LoVo (cell line): ENCODE results near the gene TRIM7.
"Not testable (repeated sequence)": the region's sequence is repeated elsewhere in the genome, so short reads cannot be mapped to it uniquely, and the experiment has no call there.

Source experiments
- DNase-seq: peaks from one replicate; pipeline ENCODE4 v3.0.0-alpha.2; 2016; ENCODE audit warnings: low spot score

TRIM7 gene

GRCh38 chr5:181233088-181233800 lies 28.2 kb upstream of the TRIM7 start:
- DNase-seq: no peak

- DNase-seq: no peak
Observed at GRCh38 chr5:181232593-181232992, 27.6 kb upstream of the TRIM7 start.

DNA sequence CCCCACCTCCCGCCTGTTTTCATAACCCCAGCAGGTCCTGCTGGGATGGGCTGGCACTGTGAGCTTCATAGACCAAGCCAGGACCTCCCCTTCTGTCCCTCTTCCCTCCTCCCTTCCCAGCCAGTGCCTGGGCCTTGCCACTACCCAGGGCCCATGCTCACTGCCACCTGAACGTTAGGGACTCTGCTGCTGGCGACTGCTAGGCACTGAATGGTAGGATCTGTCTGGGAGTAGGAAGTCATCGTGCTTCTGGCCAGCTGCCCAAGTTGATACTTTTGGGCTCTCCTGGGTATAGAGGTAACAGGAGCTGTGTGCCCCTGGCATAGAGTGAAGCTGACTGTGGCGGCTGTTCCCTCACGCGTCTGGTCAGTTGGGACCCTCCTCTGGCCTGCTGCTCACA lies 26.4 kb upstream of the TRIM7 start:
- no peak for DNase-seq

GRCh38 chr5:181230551-181230950 lies 25.6 kb upstream of the TRIM7 start:
- no peak for DNase-seq

DNA sequence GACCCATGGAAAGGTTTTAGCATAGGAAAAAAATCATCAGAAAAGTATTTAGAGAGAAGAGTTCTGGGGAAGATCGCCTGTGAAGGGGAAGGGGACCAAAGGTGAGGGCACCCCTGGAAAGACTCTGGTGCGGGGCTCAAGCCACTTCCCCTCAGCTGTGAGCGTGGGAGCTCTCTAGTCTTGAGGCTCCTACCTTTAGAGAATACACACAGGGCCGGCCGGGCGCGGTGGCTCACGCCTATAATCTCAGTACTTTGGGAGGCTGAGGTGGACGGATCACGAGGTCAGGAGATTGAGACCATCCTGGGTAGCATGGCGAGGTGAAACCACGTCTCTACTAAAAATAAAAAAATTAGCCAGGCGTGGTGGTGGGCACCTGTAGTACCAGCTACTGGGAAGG lies 25.0 kb upstream of the TRIM7 start:
- DNase-seq: no peak

GRCh38 chr5:181224390-181225229 lies 19.6 kb upstream of the TRIM7 start:
- no peak for DNase-seq

GRCh38 chr5:181223729-181224389 lies 18.9 kb upstream of the TRIM7 start:
- DNase-seq: no peak

DNA sequence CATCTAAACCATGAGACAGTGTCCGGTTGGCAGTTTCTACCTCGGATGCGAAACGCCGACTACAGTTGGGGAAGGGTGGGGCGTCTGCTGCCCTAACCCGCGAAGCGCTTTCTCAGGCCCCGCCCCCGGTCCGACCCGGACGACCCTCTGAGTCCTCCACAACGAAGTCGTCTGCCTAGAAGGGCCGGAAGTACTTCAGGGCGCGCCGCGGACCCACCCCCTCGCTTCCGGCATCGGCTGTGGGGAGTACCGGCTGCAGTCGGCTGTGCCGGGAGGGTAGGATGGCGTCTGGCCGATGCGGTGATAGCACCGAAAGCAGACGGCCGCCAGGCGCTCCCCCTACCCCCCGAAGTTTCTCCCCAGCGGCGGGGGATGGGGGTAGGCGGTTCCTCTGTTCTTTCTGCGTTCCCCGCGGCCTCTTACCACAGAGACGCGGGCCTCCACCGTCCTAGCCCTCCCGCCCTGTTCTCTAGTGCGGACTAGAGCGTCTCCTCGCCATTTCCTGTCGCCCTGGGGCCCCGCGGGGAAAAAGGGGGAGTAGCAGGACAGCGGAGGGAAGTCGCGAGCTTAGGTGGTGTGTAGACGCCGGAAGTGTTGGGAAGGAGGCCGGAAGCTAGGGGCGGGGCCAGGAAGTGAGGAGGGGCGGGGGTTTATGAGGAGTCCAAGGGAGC lies 18.2 kb upstream of the TRIM7 start, which contains the start of gene TRIM41:
Gene TRIM41, plus strand, starts transcription at position 224 of the 671 bp plus-strand sequence. CDS start 719 bp downstream, outside the sequence.
- peak; percentile 96 for DNase-seq

GRCh38 chr5:181222630-181223057 lies 17.6 kb upstream of the TRIM7 start:
- peak; percentile 66 for DNase-seq

- DNase-seq: peak; percentile 87
Observed at GRCh38 chr5:181221792-181222629, 17.0 kb upstream of the TRIM7 start.

DNA sequence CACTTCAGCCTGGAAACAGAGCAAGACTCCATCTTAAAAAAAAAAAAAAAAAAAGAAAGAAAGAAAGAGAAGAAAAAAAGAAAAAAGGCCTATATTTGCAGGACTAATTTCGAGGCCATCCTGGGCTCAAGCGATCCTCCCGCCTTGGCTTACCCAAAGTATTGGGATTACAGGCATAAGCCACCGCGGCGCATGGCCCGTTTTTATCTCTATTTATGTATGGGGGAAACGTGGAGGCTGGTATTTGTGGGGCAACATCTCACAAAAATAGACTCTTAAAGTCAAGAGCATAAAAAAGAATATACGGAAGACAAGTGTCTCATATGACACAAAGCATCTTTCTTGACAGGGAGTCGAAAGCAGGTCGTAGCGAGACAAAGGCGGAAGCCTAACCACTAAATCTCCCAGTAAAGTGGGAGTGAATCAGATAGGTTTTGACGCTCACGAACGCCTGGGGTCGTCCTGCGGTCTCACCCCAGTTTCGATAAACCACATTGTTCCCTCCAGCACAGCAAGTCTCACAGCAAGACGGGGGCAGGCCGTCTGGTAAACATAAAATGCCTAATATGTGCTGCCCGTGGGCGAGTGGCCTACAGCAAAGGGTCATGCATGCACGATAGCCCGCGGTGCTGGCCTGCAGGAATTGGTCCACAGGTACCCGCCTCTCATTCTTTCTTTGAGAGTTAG lies 16.3 kb upstream of the TRIM7 start:
- no peak for DNase-seq

- DNase-seq: no peak
Observed at GRCh38 chr5:181220178-181220515, 15.2 kb upstream of the TRIM7 start.

GRCh38 chr5:181219262-181220177 lies 14.5 kb upstream of the TRIM7 start:
- no peak for DNase-seq

DNA sequence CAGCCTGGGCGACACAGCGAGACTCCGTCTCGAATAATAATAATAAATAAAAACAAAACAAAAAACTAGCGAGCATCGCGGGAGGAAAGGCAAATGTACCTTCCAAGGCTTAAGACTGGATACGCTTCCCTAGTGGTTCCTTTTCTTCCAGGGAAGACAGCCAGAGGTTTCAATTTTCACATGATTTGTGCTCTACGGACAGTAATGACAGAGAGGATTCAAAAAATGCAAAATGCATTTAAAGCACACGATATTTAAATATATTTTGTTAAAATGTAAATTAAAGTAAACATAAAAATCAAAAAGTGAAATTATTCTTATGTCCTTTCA lies 13.8 kb upstream of the TRIM7 start:
- DNase-seq: peak; percentile 25

GRCh38 chr5:181217803-181218062 lies 12.7 kb upstream of the TRIM7 start:
- DNase-seq: peak; percentile 51

- DNase-seq: peak; percentile 64
Observed at GRCh38 chr5:181217111-181217802, 12.3 kb upstream of the TRIM7 start.

- DNase-seq: peak; percentile 50
Observed at GRCh38 chr5:181215997-181216989, 11.3 kb upstream of the TRIM7 start.

- DNase-seq: not testable (repeated sequence)
Observed at GRCh38 chr5:181214249-181214648, 9.3 kb upstream of the TRIM7 start.
